Breast epithelium (tissue), 4 donors: ENCODE results near the gene RLBP1. TPM values are rescaled to one million over a fixed set of nuclear protein-coding genes. Genes with fewer than 3 reads are reported as not detected.

Experiments used
- DNase-seq, 2 donors: peaks; one replicate each; pipeline ENCODE4 v3.0.0-alpha.2; 2019; ENCODE audit warnings: low spot score in 2 of 2
- H3K27ac ChIP-seq, 2 donors: fragments of 200-600 bp; sonication (generic) in 1 of 2; one replicate each; pipeline ENCODE4 v1.5.1; 2016 to 2019; ENCODE audit warnings: mild to moderate bottlenecking in 1 of 2
- H3K27me3 ChIP-seq, 2 donors: fragments of 200-600 bp; sonication (generic) in 1 of 2; one replicate each; pipeline versions ENCODE4 v1.5.1 to v1.6.0; 2017 to 2019; ENCODE audit warnings: control low read depth in 1 of 2, mild to moderate bottlenecking in 1 of 2
- H3K36me3 ChIP-seq: fragments of 200-600 bp; one replicate; pipeline ENCODE4 v1.5.1; 2019
- H3K4me1 ChIP-seq, 2 donors: fragments of 200-600 bp; sonication (generic); one replicate each; pipeline ENCODE4 v1.5.1; 2016 to 2019; ENCODE audit warnings: control low read depth in 1 of 2
- H3K4me3 ChIP-seq, 3 donors: fragments of 200-600 bp; sonication (generic); 1 replicate in 2 of 3; 2 replicates in 1 of 3; pipeline ENCODE4 v1.5.1; 2016 to 2019; ENCODE audit warnings: mild to moderate bottlenecking in 3 of 3, moderate library complexity in 2 of 3
- H3K9me3 ChIP-seq, 2 donors: fragments of 200-600 bp; sonication (generic) in 1 of 2; one replicate each; pipeline ENCODE4 v1.5.1; 2016 to 2019; ENCODE audit warnings: control low read depth in 1 of 2
- CTCF ChIP-seq, 3 donors: fragments of 450-650 bp; IDR thresholded peaks; one replicate each; pipeline ENCODE4 v1.5.1; 2016 to 2017; ENCODE audit warnings: antibody characterized with exemption in 3 of 3, mild to moderate bottlenecking in 3 of 3, moderate library complexity in 3 of 3
- POLR2A ChIP-seq: fragments of 450-650 bp; IDR thresholded peaks from one replicate; pipeline ENCODE4 v1.6.1; 2016; ENCODE audit warnings: antibody characterized with exemption, mild to moderate bottlenecking, moderate library complexity
- POLR2AphosphoS5 ChIP-seq, 3 donors: sonication (generic); formaldehyde crosslinking; IDR thresholded peaks; one replicate each; pipeline ENCODE4 v1.6.1; 2017; ENCODE audit warnings: antibody characterized with exemption in 3 of 3
- intact Hi-C: fragments of 100-400 bp; cut with DNase I; formaldehyde crosslinking; loops from one replicate; pipeline ENCODE4 v1.15.1; 2023; ENCODE audit warnings: low total_unique reads
- total RNA-seq, 3 donors: library from RNA; depleted of rRNA; stranded (reverse); fragments of >200 nt; gene quantifications; one replicate each; pipeline ENCODE4 v1.1.0, GENCODE V29; 2016

Gene RLBP1
- total RNA-seq, 3 donors from 2014 or later = not detected

GRCh38 chr15:89205991-89206585, 15.3 kb downstream of the RLBP1 start:
- no peak for DNase-seq
- H3K27me3 ChIP-seq = no peaks in the 10 kb centered on the region
- H3K4me3 ChIP-seq = no peak overlapping the region
- no peaks in the 10 kb centered on the region for H3K36me3 ChIP-seq
- TF ChIP-seq CTCF (IDR thresholded peaks at IDR 0.05) = no peak
- no peak for TF ChIP-seq POLR2AphosphoS5 (IDR thresholded peaks at IDR 0.05)
- no peak for TF ChIP-seq POLR2A
- intact Hi-C loops = no loop called here
- H3K9me3 ChIP-seq = no peaks in the 10 kb centered on the region
- H3K27ac ChIP-seq = no peak overlapping the region
- no peaks in the 10 kb centered on the region for H3K4me1 ChIP-seq

- intact Hi-C loops = no loop called here
- Histone ChIP-seq H3K4me3 (no peak overlapping the region), H3K9me3 (no peaks in the 10 kb centered on the region), H3K4me1 (no peaks in the 10 kb centered on the region), H3K27ac (no peak overlapping the region), H3K27me3 (no peaks in the 10 kb centered on the region), H3K36me3 (no peaks in the 10 kb centered on the region)
- TF ChIP-seq POLR2A (no peak), CTCF (IDR thresholded peaks at IDR 0.05) (no peak), POLR2AphosphoS5 (IDR thresholded peaks at IDR 0.05) (no peak)
- no peak for DNase-seq
These were observed 17.6 kb downstream of the RLBP1 start for GRCh38 chr15:89203705-89204273.

- Histone ChIP-seq H3K9me3 (no peaks in the 10 kb centered on the region), H3K4me1 (no peaks in the 10 kb centered on the region), H3K27ac (no peak overlapping the region), H3K36me3 (no peaks in the 10 kb centered on the region), H3K27me3 (no peaks in the 10 kb centered on the region), H3K4me3 (no peak overlapping the region)
- TF ChIP-seq CTCF (IDR thresholded peaks at IDR 0.05) = no peak
- intact Hi-C loops = no loop called here
- DNase-seq = no peak
These were observed 19.8 kb downstream of the RLBP1 start for GRCh38 chr15:89201465-89202005.

- TF ChIP-seq POLR2A = no peak
- TF ChIP-seq CTCF (IDR thresholded peaks at IDR 0.05) = no peak
- no peak for TF ChIP-seq POLR2AphosphoS5 (IDR thresholded peaks at IDR 0.05)
- Histone ChIP-seq H3K36me3 (no peaks in the 10 kb centered on the region), H3K9me3 (no peaks in the 10 kb centered on the region), H3K4me1 (no peaks in the 10 kb centered on the region), H3K4me3 (no peak overlapping the region), H3K27ac (no peak overlapping the region), H3K27me3 (no peaks in the 10 kb centered on the region)
- no peak for DNase-seq
- intact Hi-C loops = no loop called here
These were observed 21.2 kb downstream of the RLBP1 start for GRCh38 chr15:89200182-89200581.

- H3K27me3 ChIP-seq = no peaks in the 10 kb centered on the region
- no peak for TF ChIP-seq POLR2A
- TF ChIP-seq POLR2AphosphoS5 (IDR thresholded peaks at IDR 0.05) = no peak
- TF ChIP-seq CTCF (IDR thresholded peaks at IDR 0.05) = no peak
- no peak overlapping the region for H3K27ac ChIP-seq
- H3K4me3 ChIP-seq = no peak overlapping the region
- no peaks in the 10 kb centered on the region for H3K4me1 ChIP-seq
- no peaks in the 10 kb centered on the region for H3K36me3 ChIP-seq
- no peak for DNase-seq
- no peaks in the 10 kb centered on the region for H3K9me3 ChIP-seq
- intact Hi-C loops = no loop called here
These were observed 21.6 kb downstream of the RLBP1 start for GRCh38 chr15:89199746-89200145.
